ENCODE results near the gene NRP2. TPM values are rescaled to one million over a fixed set of nuclear protein-coding genes. Genes with fewer than 3 reads are reported as not detected.

The NRP2 gene
- total and polyA plus RNA-seq, 2 of the 13 experiments (the other 11 are each of a cell fraction or from before 2014, with no cell fraction given), result 0.65 to 1.4 TPM

DNA sequence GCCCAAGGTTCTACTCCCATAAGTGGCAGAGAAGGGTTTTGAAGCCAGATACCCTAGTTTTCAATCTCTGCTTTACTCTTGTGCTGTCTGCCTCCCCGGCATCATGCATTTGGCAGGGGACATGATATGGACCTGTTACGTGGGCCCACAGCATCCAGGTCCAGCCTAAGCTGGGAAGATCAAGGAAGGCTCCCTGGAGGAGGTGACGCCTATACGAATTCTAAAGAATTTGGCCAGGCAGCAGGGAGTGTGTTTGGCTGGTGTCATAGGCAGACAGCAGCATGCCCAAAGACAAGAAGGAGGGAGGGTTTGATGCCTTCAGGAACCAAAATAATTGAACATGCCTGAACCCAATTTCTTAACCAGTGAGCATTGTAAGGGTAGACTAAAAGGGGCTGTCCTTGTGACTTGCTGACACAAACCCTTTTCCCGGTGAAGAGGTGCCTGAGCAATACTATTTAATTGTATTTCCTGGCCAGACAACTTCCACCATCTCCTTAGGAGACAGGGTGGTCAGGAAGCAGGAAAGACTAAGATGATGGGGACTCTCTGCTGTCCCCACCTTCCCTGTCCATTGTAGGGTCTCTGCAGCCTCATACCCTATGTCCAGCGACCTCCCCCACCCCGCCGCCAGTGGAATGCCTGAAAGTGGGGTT, 21.3 kb downstream of the NRP2 start (continued):
- TF ChIP-seq MAFK (conservative IDR thresholded peaks at IDR 0.05 in 1 of 2, IDR thresholded peaks at IDR 0.05 in 1 of 2; ENCODE audit: low read length in 2 of 2), result no peak
- TF ChIP-seq, protein P1, sequence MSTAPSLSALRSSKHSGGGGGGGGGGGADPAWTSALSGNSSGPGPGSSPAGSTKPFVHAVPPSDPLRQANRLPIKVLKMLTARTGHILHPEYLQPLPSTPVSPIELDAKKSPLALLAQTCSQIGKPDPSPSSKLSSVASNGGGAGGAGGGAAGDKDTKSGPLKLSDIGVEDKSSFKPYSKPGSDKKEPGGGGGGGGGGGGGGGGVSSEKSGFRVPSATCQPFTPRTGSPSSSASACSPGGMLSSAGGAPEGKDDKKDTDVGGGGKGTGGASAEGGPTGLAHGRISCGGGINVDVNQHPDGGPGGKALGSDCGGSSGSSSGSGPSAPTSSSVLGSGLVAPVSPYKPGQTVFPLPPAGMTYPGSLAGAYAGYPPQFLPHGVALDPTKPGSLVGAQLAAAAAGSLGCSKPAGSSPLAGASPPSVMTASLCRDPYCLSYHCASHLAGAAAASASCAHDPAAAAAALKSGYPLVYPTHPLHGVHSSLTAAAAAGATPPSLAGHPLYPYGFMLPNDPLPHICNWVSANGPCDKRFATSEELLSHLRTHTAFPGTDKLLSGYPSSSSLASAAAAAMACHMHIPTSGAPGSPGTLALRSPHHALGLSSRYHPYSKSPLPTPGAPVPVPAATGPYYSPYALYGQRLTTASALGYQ (CRISPR knock-in tag; IDR thresholded peaks at IDR 0.05), result no peak
- TF ChIP-seq ZNF570 (CRISPR knock-in tag; IDR thresholded peaks at IDR 0.05; ENCODE audit: borderline replicate concordance), result no peak
- no peak for TF ChIP-seq HNRNPLL (IDR thresholded peaks at IDR 0.05; ENCODE audit: low read depth, low read length, poor library complexity, severe bottlenecking)
- no peak for TF ChIP-seq RCOR2 (CRISPR knock-in tag; IDR thresholded peaks at IDR 0.05)
- TF ChIP-seq, protein P2, sequence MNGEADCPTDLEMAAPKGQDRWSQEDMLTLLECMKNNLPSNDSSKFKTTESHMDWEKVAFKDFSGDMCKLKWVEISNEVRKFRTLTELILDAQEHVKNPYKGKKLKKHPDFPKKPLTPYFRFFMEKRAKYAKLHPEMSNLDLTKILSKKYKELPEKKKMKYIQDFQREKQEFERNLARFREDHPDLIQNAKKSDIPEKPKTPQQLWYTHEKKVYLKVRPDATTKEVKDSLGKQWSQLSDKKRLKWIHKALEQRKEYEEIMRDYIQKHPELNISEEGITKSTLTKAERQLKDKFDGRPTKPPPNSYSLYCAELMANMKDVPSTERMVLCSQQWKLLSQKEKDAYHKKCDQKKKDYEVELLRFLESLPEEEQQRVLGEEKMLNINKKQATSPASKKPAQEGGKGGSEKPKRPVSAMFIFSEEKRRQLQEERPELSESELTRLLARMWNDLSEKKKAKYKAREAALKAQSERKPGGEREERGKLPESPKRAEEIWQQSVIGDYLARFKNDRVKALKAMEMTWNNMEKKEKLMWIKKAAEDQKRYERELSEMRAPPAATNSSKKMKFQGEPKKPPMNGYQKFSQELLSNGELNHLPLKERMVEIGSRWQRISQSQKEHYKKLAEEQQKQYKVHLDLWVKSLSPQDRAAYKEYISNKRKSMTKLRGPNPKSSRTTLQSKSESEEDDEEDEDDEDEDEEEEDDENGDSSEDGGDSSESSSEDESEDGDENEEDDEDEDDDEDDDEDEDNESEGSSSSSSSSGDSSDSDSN (CRISPR knock-in tag; IDR thresholded peaks at IDR 0.05), result no peak
- TF ChIP-seq, protein P3, sequence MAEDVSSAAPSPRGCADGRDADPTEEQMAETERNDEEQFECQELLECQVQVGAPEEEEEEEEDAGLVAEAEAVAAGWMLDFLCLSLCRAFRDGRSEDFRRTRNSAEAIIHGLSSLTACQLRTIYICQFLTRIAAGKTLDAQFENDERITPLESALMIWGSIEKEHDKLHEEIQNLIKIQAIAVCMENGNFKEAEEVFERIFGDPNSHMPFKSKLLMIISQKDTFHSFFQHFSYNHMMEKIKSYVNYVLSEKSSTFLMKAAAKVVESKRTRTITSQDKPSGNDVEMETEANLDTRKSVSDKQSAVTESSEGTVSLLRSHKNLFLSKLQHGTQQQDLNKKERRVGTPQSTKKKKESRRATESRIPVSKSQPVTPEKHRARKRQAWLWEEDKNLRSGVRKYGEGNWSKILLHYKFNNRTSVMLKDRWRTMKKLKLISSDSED (CRISPR knock-in tag; IDR thresholded peaks at IDR 0.05), result 0 out of 2 replicates have a peak, but pooled peaks have one; percentile 39
- TF ChIP-seq, protein P4, sequence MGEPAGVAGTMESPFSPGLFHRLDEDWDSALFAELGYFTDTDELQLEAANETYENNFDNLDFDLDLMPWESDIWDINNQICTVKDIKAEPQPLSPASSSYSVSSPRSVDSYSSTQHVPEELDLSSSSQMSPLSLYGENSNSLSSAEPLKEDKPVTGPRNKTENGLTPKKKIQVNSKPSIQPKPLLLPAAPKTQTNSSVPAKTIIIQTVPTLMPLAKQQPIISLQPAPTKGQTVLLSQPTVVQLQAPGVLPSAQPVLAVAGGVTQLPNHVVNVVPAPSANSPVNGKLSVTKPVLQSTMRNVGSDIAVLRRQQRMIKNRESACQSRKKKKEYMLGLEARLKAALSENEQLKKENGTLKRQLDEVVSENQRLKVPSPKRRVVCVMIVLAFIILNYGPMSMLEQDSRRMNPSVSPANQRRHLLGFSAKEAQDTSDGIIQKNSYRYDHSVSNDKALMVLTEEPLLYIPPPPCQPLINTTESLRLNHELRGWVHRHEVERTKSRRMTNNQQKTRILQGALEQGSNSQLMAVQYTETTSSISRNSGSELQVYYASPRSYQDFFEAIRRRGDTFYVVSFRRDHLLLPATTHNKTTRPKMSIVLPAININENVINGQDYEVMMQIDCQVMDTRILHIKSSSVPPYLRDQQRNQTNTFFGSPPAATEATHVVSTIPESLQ (CRISPR knock-in tag; conservative IDR thresholded peaks at IDR 0.05), result no peak
- no peak for TF ChIP-seq NFE2 (CRISPR knock-in tag; IDR thresholded peaks at IDR 0.05)
- no peak for TF ChIP-seq FOXP1 (IDR thresholded peaks at IDR 0.05)
- no peak for TF ChIP-seq FOXP1 (CRISPR knock-in tag; IDR thresholded peaks at IDR 0.05)
- 0 out of 2 replicates have a peak, but pooled peaks have one; percentile 33 for TF ChIP-seq ZNF670 (CRISPR knock-in tag; IDR thresholded peaks at IDR 0.05; ENCODE audit: borderline replicate concordance)
- no peak for TF ChIP-seq ZNF230 (CRISPR knock-in tag; IDR thresholded peaks at IDR 0.05)
- no peak for TF ChIP-seq MIER2 (CRISPR knock-in tag; IDR thresholded peaks at IDR 0.05)
- no peak for TF ChIP-seq ZNF12 (CRISPR knock-in tag; IDR thresholded peaks at IDR 0.05)
- TF ChIP-seq ONECUT2 (CRISPR knock-in tag; IDR thresholded peaks at IDR 0.05), result no peak
- TF ChIP-seq KLF9 (CRISPR knock-in tag; IDR thresholded peaks at IDR 0.05; ENCODE audit: low read depth), result no peak
- no peak for TF ChIP-seq ZBTB42 (CRISPR knock-in tag; IDR thresholded peaks at IDR 0.05)
- TF ChIP-seq, protein P5, sequence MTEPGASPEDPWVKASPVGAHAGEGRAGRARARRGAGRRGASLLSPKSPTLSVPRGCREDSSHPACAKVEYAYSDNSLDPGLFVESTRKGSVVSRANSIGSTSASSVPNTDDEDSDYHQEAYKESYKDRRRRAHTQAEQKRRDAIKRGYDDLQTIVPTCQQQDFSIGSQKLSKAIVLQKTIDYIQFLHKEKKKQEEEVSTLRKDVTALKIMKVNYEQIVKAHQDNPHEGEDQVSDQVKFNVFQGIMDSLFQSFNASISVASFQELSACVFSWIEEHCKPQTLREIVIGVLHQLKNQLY (CRISPR knock-in tag; IDR thresholded peaks at IDR 0.05), result no peak
